Right hindlimb (tissue), 1 donor: ENCODE results near the gene DOK6.

ENCODE experiments used
- DNase-seq: peaks from one replicate; pipeline ENCODE4 v3.0.0-alpha.2; 2018

DOK6 gene

DNA sequence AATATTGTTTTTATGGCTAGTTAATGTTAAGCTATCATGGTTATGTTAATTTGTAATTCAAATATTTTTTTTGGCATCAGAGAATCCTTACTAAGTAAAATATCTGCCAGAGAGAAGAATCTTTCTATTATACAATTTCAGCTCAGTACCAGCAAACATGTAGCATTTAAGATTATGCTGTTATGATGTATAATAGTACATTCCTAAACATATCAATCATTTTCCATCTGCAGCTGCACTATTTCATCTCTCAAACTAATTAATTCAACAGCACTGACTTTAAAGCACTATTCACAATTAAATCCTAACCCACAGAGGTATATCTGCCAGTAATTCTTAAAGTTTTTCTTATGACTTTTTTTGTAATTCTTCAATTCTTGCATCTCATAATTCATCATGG, 296.4 kb downstream of the DOK6 start:
- no peak for DNase-seq

DNA sequence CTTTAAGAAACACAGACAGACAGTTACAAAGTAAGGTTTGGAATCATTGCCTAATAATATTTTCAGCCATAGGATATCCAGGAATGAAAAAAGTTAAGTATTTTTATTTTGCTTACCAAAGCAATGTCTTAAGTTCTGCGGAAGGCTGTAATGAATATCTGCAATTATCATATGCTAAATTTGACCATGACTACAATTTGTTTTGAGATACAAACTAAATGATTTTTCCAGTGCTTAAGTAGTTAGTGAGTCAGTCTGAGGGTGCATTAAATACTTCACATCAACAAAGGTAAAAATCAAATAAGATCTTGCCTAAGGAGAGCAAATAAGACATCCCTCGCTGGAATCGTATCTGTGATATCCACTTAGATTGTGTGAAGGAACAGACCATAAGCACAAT, 297.0 kb downstream of the DOK6 start:
- DNase-seq, result no peak

DNA sequence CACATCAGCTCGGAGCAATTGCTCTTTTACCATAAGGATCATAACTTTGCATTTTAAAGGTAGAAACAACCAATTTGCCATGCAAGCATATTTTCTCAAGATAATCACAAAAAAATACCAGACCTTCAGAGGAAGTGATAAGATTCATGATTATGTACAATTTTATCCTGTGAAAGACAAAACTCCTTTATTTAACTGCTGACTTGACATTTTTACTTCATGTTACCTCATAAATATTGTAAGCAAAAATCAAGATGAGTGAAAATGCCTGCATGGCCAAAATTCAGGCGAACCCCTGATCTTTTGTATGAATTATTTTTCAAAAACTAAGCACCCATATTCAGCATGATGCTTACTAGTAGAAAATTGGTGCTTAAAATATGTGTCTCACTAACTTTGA, 300.6 kb downstream of the DOK6 start:
- no peak for DNase-seq

DNA sequence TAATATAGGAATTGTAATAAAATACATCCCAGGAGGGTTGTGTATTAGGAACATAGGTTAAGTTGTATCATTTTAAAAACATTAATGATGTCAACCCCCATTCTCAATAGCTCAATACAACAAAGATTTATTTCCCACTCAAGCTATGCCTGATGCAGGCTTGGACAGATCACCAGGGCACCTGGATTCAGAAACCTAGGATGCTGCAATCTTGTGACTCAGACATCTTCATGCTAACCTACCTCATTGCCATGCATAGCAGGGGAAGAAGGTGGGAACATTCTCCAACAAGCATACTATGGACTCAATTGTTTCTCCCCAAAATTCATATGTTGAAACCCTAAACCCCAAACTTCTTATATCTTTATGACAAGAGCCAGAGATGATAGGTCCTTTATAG, 302.8 kb downstream of the DOK6 start:
- no peak for DNase-seq

DNA sequence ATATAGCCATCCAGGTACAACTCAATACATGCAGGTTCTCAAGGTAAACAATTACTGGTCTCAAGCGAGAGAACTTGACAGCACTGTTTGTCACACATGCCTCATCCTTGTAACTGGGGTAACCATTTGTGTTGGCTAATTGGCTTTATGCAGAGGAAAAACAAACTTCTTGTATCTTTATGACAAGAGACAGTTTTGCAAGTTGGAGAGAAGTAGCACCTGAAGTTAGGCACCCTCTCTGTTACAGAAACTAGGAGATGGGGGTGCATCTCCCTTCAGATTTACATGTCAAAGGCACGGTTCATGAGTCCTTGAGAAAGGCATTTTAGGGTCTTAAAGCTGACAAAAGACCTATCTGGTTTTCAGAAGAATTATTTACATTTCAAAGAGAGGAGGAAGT, 305.3 kb downstream of the DOK6 start:
- no peak for DNase-seq

DNA sequence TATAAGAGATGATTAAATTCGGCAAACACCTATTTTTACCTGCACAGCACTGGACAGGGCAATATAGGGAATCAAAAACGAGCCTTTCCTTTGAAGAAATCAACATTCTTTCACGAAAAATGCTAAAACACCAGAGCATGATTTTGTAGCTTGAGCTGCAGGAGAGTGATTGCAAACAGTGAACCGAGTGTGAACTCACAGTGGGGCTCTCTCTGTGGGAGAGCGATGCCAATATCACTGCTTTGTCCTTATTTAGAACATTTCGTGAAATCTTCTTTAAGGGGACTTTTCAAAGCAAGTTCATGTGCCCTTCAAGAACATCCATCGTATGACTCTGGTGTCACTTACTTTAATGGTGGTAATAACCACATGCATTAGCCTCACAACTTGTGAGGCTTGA, 308.2 kb downstream of the DOK6 start:
- DNase-seq, result no peak

DNA sequence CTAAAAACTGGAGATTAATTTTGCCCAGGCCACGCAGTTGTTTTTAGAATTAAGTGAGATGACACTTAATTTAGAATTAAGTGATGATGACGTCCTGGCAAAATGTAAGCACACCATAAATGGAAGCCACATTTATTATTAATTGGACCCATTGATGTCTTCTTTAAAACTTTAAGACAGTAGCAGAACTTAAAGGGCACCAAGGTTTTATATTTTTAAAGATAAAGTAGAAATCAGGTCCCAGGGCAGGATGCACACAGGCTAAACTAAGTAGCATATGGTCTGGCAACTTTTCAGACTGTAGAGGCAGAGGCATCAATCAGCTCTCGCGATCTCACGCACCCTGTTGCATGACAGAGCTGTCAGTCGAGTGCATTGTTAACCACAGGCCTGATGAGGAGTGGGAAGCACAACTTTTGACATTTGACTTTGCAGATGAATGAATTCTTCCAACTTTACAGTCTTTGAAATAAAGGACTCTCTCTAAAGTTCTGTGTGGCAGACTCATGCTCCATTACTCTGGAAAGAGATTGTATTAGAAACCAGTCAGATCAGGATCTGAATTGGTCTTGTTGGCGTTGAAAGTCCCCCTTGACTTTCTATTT, 314.6 kb downstream of the DOK6 start:
- DNase-seq, result no peak

DNA sequence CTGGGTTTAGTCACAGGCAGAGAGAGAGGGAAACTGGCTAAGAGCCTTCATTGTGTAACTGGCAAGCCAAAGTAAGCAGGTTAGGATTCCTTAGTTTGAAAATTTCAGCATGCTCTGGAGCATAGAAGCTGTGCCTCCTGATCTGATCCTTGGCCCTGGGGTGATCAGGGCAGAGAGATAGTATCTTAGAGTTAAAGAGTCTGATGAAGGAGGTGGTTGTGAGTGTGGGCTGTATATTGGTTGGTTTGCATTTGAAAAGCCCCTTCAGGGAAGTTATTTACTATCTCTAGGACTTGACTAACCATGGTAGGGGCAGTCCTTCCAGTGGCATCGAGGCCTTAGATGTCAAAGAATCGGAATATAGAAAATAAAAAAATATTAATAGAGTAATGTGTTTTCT, 316.9 kb downstream of the DOK6 start:
- no peak for DNase-seq

DNA sequence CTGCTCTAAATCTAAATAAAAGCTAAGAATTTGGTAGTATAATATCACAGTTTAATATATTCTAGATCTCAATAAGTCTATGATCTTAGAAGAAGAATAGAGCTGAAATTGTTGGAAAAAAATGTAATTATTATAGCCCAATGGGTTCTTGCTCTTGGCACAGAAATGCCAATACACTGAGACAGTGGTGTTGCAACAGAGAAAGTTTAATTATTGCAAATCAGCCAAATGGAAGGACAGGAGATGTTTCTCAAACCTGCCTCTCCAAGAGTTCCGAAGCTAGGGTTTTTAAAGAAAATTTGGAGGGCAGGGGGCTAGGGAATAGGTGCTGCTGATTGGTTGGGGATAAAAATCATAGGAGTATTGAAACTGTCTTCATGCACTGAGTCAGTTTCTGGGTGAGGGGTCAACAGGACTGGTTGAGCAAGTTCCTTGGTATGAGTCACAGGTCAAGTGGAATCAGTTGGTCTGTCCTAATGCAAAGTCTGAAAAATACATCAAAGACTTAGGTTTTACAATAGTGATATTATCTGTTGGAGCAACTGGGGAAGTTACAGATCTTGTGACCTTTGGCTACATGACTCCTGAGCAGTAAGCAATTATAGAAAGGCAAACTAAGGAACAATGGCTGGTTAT, 318.3 kb downstream of the DOK6 start:
- DNase-seq, result no peak

DNA sequence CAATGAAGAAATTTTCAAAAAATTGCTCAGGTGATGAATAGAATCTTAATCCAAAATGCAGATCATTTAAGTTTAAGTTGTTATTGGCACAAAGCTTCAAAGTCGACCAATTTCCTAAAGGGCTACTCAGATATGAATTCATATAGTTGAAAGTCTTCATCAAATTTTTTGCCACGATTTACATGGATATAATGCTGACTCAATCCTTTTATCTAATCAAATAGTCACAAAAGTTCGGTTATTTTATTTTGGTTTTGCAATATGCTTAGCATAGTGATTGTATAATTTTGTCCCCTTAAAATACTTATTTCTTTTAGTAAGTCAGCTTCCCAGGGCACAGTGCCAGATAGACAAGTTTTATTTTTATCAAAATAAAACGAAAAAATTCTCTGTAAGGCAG, 319.7 kb downstream of the DOK6 start:
- DNase-seq, result no peak

DNA sequence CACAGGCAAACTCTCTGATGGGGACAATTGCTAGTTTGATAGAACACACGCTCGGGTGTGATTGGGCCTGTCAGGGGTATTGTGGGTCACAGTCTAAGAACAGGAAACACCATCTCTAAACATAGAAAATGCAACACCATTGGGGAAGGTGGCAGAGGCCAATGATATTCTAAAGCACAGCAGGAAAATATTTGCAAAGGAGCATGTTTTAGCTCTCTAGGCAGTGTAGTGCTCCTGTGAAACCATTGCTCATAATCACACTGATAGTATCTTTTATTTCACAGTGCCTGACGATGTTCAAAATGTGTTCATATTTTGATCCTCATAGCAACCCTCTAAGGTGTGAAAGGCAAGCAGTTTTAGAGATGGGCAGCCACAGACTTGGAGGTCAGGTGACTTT, 322.7 kb downstream of the DOK6 start:
- DNase-seq, result no peak

DNA sequence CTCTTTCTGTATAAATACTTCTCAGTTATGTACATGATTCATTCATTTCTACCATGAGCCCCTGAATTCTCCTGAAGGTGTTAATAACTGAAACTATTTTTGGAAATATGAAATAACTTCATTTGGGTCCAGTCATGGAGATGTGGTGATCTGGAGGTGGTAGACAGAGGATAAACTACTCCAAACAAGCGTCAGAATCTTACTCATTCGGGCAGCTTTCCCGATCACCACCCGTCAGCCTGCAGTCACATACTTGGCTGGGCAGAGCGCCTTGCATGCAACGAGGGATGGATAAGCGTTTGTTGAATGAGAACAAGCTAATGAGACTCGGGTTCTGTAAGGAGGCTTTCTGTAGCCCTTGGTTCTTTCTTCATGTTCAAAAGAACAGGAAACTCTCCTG, 324.3 kb downstream of the DOK6 start:
- DNase-seq, result no peak

DNA sequence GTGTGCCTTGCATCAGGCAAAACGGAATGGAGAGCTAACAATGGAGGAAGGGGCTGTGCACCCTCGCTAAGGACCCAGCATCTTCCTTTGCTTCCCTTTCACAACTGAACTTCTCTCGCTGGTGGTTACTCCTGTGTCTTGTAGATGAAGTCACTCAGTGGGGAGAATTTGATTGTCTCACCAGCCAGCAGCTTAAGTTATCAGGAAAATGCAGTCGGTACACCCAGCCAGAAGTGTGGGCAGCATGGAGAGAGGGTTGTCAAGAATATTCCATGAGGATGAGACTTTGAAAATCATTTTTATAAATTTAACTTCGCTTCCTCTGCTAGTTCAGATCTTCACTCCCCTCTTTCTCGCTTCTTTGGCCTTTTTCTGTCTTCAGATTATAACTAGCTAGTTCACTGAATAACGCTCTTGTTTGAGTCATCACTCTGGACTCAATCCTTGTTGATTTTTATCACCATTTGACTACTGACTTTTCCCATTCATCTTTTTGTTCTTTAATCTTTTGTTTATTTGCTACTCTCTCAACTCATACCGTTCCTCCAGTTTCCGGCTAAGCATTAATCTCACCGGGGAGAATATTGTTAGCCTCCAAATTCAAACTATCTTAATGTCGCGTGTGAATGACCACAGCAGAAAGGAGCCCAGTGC, 325.3 kb downstream of the DOK6 start:
- no peak for DNase-seq

DNA sequence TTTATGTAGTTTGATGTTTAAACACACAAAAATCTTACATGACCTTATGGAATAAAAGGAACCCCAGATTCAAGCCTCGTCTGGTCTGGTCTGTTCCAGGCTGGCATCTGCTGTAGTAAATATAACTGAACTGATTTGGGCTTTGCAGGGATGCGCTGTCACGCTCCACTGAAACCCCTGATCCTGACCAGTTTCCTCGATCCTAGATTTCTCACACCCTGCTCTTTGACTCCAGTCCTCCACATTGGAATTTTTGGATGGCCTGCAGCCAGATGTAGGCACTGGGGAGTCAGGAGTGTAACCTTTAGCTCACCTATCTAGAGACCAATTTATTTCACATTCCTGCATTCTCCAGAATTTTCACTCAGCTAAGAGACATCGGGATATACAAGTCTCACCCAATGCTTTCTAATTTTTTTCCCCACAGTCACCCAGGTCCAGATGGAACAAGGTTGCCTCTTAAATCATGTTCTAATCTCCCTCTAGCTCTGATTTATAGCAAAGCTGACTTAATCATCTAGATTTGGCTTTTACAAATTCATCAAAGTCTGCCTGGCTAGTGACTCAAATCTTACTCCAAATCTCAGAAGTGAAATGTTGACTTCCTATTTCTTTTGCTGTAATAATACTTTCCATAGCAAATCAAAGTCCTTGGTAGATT, 327.4 kb downstream of the DOK6 start:
- DNase-seq, result no peak

DNA sequence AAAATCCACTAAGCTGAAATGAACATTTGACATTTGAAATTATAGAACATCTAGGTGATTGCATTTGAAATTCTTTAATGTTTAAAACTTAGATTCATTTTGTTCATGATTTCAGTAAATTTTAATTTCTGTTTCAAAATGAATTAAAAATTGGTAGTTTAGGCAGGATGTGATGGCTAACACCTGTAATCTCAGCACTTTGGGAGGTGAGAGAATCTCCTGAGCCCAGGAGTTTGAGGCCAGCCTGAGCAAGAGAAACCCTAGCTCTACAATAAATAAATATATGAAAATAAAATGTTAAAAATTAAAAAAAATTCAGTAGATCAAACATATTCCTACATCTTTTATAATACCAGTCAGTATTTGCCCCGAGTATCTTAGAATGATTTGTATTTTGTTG, 330.0 kb downstream of the DOK6 start:
- DNase-seq, result no peak

DNA sequence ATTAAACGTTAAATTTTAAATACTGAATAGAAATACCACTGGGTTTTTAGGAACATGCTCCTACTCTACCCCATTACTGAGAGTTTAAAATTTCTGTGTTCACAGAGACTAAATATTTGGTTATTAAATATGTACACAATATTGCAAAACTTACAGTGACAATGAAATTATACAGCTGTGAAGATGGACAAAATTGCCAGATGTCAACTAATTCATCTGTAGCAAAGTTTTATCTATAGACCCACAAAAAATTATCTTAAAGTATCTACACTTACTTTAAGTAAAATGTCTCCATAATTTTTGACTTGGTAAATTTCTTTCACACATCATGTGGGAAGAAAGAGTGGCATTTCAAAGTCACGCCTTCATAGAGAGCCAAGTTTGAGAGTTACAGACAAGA, 333.8 kb downstream of the DOK6 start:
- no peak for DNase-seq

DNA sequence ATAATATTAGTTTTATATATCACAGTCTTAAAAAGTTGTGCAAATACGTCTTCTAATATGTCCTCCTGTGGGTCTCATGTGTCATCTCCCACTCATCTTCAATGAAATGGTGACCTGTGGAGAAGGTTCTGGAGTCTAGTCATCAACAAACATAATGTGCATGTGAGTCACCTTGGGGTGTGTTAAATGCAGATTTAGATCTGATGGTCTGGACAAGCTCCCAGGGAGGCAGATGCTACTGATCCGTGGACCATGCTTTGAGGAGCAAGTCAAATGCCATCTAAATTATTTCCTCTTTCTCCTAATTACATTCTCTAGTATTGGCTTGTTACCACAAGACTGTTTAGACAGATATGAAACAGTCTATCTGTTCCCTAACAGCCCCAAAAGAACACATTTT, 336.0 kb downstream of the DOK6 start:
- no peak for DNase-seq

DNA sequence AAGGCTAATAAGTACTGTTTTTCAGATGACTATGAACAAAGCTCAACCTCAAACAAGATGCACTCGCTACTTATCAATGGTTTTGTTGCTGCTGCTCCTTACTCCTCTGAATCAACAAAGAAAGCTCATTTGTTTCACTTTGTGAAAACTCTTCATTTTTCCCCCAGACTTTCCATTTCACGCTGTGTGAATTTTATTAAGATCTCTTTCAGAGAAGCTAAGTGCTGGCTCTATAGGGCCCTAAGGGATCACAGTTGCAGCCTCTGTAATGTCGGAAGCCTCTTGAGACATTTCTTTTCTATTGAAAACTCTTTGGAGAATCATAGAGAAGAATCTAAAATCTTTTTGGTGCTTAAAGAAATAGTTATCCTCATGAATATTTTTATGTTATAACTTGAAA, 337.2 kb downstream of the DOK6 start:
- no peak for DNase-seq

DNA sequence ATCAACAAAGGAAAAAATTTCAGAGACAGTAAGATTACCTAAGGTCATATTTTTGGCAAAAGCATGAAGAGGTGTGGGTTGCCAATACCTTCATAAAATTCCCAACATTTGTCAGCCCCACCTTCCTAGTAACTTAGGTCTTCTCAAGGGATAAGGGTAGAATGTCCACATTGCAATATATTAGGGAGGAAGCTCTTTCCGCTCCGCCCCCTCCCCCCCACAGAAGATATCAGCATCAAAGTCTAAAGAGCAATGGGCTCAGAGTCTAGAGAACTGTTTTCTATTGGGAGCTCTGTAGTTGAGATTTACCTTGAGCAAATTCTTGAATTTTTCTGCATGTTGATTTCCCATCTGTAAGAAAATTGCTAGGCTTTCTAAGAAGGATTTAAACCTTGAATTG, 346.7 kb downstream of the DOK6 start:
- no peak for DNase-seq

DNA sequence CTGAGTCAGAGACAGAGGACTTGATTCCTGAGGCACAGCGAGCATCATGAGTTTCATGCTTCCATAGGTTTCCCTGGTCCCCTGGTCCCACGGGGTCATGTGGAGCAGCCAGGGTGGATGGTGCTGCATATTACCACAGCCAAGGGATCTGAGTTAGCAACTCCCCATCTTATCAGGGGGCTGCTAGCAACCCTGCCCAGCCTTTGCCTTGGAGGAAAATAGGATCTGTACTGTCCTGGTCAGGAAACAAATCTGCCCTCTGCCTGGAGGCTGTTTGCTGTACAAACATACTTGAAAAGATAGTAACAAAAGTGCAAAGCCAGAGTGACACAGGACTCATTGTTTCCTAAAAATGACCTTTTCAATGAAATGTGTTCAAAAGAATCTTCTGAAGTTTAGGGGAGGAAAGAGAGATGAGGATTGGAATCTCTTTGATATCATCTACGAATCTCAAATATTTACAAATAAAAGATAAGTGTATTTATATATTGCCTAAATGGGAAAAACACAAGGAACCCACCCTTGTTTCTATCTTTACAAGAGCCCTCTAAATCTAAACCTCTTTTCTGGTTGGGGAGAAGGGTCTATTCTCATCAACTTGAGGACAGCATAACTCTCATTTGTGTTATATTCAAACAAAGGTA, 352.2 kb downstream of the DOK6 start:
- DNase-seq, result no peak

DNA sequence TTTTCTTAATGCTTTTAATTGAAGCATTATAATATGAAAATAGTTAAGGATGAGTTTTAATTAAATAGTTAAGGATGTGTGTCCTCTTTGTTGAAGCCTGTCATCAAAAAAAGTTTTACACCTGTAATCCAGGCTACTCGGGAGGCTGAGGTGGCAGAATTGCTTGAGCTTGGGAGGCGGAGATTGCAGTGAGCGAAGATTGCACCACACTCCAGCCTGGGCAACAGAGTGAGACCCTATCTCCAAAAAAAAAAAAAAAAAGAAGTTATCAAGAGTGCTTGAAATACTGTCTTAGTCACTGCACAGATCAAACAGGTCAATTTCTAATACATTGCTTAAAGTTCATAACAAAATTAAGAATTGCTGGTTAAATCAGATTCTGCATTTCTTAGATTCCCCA, 353.4 kb downstream of the DOK6 start:
- no peak for DNase-seq

DNA sequence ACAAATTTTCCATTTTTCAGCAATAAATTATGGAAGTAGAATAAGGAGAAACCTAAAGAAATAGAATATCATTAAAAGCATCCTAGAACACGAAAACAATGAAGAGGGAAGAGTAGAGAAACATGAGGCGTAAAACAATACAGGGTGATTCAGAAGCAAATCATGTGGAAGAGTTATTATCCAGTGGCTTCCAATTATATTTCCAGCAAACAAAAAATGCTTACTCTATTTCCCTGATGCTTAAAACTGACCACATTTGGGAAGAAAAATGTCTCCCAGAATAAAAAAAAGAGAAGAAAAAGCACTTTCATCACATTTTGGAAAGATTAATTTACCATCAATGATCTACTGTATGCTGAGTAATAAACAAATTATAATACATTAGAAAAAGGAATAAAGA, 354.4 kb downstream of the DOK6 start:
- no peak for DNase-seq

DNA sequence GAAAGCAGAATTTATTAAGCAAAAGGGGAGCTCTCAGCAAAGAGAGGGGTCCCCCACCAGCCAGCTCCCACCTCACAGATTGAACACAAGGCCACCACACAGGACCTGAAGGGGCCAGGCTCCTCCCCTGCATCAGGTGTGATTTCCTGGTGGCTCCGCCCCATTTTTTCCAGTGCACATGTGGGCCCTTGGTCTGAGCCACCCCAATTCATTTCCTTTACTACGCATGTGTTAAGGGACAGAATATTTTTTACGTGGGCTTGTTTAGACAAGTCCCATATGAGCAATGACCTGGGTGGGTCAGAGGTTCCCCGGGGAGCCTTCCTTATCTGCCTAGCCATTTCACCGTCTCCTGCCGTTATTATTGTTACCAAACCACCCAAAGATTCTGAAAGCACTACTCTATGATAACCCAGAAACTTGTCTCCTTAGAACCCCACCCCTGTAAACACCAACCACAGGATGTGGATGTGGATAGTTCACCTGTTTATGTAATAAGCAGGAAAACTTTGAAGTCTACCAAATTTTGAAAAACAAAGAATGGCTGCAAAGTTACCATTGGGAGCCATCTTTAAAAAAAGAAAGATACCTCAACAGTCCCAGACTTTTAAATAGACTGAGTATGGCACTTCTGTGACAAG, 355.3 kb downstream of the DOK6 start:
- no peak for DNase-seq
